Psoas muscle (tissue), 8 donors: Measurements from ENCODE around the gene FYB1. TPM values are rescaled to one million over a fixed set of nuclear protein-coding genes. Genes with fewer than 3 reads are reported as not detected.

Source experiments
- ATAC-seq, 4 donors: fragments of 200-7000 bp; cut with Tn5 transposase; one replicate each; pipeline ENCODE4 v1.9.1; 2020; ENCODE audit warnings: moderate library complexity in 3 of 4, mild to moderate bottlenecking in 2 of 4
- DNase-seq, 2 donors: peaks; one replicate each; pipeline ENCODE4 v3.0.0-alpha.2; 2020
- H3K27ac ChIP-seq: fragments of 200-600 bp; one replicate; pipeline ENCODE4 v1.8.0; 2022
- H3K27me3 ChIP-seq, 3 donors: fragments of 200-600 bp in 1 of 3; one replicate each; pipeline versions ENCODE4 v1.6.1 to v1.8.0; 2013 to 2022; ENCODE audit warnings: low read length in 2 of 3, mild to moderate bottlenecking in 2 of 3, moderate library complexity in 1 of 3; ENCODE audit not compliant: insufficient read depth in 3 of 3
- H3K36me3 ChIP-seq, 2 donors: fragments of 200-600 bp in 1 of 2; one replicate each; pipeline versions ENCODE4 v1.6.1 to v1.8.0; 2013 to 2022; ENCODE audit warnings: low read depth in 1 of 2, mild to moderate bottlenecking in 1 of 2, moderate library complexity in 1 of 2; ENCODE audit not compliant: insufficient read depth in 1 of 2
- H3K4me1 ChIP-seq: fragments of 200-600 bp; one replicate; pipeline ENCODE4 v1.8.0; 2022
- H3K4me3 ChIP-seq: fragments of 200-600 bp; one replicate; pipeline ENCODE4 v1.8.0; 2022; ENCODE audit warnings: mild to moderate bottlenecking
- H3K9me3 ChIP-seq: fragments of 200-600 bp; one replicate; pipeline ENCODE4 v1.8.0; 2022
- CTCF ChIP-seq: fragments of 200-600 bp; IDR thresholded peaks from one replicate; pipeline ENCODE4 v1.8.0; 2022; ENCODE audit warnings: antibody characterized with exemption
- WGBS, 3 donors: extraction: QIAGEN DNeasy Blood & Tissue Kit; methylation state at CpG; one replicate each; pipeline versions ENCODE4 v1.1.6 to v1.1.7; 2013; 5-methylcytosine and 5-hydroxymethylcytosine counted together
- intact Hi-C, 2 donors: fragments of 100-400 bp; cut with DNase I; formaldehyde crosslinking; loops; one replicate each; pipeline versions ENCODE4 v1.11.0 to v1.14.2; 2022
- polyA plus RNA-seq, 3 donors: library from polyadenylated mRNA; stranded (reverse); fragments of 200-250 nt; gene quantifications; one replicate each; pipeline ENCODE4 v1.2.3, GENCODE V29; 2013
- total RNA-seq, 4 donors: library from RNA; stranded (reverse); fragmentation: NEBNext Ultra II Directional in 2 of 4; extraction: Animal tissue kit (Norgen Biotek cat#: 25700) in 2 of 4; gene quantifications; one replicate each; pipeline versions ENCODE4 v1.2.1 to v1.2.4, GENCODE V29; 2021 to 2023
- donor health status: healthy with polysubstance abuse.
- donor health status: DM: no; HTN: no; CAD: no; lungs with moderate emphysema.
- donor health status: Bipolar disorder and iron deficiency.
- donor health status: healthy.
- donor health status: DM: yes; HTN: yes; CAD: no.
- donor health status: DM: no; HTN: no; CAD: no.
- donor health status: DM: no; HTN: no; CAD: no.
- donor health status: DM: yes; HTN: yes; CAD: no.

FYB1 gene
- total and polyA plus RNA-seq, 7 donors: 0.22 to 3.2 (median 1.3) TPM

GRCh38 chr5:39076101-39076756 lies 143.1 kb downstream of the FYB1 start:
- no peaks in the 10 kb centered on the region for H3K36me3 ChIP-seq
- TF ChIP-seq CTCF: no peak
- no peaks in the 10 kb centered on the region for H3K9me3 ChIP-seq
- WGBS, 3 donors: 76 to 91% (median 81%) methylated on average over 6 of the region's 6 CpGs
- ATAC-seq (no peak), DNase-seq (no peak)
- no peaks in the 10 kb centered on the region for H3K27me3 ChIP-seq
- intact Hi-C loops: loop anchor here in 1 of 2 donors (5.0 kb wide), 1 partner anchor 79 kb away; no protein-coding TSS in a partner anchor
- peak overlapping the region; percentile 93 for H3K27ac ChIP-seq
- peak overlapping the region; percentile 74 for H3K4me3 ChIP-seq
- H3K4me1 ChIP-seq: peaks cover 36% of the 10 kb centered on the region

- DNase-seq (peak; percentile 93 to 96), ATAC-seq (peak; percentile 88 to 96 (median 93))
- peaks cover 42% of the 10 kb centered on the region for H3K4me1 ChIP-seq
- H3K36me3 ChIP-seq: peaks cover 0 to under 1% of the 10 kb centered on the region in 2 donors
- peak within 1 kb of the TSS; percentile 74 for H3K4me3 ChIP-seq
- intact Hi-C loops: loop anchor here in 1 of 2 donors (2.0 kb wide), 1 partner anchor 59 kb away; no protein-coding TSS in a partner anchor
- peak; percentile 5 for TF ChIP-seq CTCF
- no peaks in the 10 kb centered on the region for H3K27me3 ChIP-seq
- H3K27ac ChIP-seq: peak within 1 kb of the TSS; percentile 93
- 0 to 1% (median 0%) methylated on average over 63 to 94 of the region's 94 CpGs for WGBS, 3 donors
- H3K9me3 ChIP-seq: no peaks in the 10 kb centered on the region
Measured at GRCh38 chr5:39074017-39074814, 145.1 kb downstream of the FYB1 start, which contains the start of gene RICTOR. RICTOR (minus strand) TSS chr5:39074399; CDS start chr5:39074377, 22 bp downstream.

GRCh38 chr5:39073767-39074016 lies 145.7 kb downstream of the FYB1 start:
- Histone ChIP-seq H3K36me3 (peaks cover 0 to 6% of the 10 kb centered on the region in 2 donors), H3K27ac (peak overlapping the region; percentile 93), H3K9me3 (no peaks in the 10 kb centered on the region), H3K4me1 (peaks cover 47% of the 10 kb centered on the region), H3K4me3 (peak overlapping the region; percentile 74), H3K27me3 (no peaks in the 10 kb centered on the region)
- DNase-seq (no peak), ATAC-seq (peak in 2 of 4 donors; percentile 66 to 80)
- TF ChIP-seq CTCF: no peak
- intact Hi-C loops: loop anchor here in 1 of 2 donors (2.0 kb wide), 1 partner anchor 59 kb away; no protein-coding TSS in a partner anchor
- WGBS, 3 donors: 0% methylated on average over 18 to 29 of the region's 29 CpGs

GRCh38 chr5:39072925-39073766 lies 146.2 kb downstream of the FYB1 start:
- peak; percentile 1 to 36 (median 8) for ATAC-seq
- no peaks in the 10 kb centered on the region for H3K9me3 ChIP-seq
- intact Hi-C loops: no loop called here
- H3K4me1 ChIP-seq: peaks cover 53% of the 10 kb centered on the region
- peak in 1 of 2 donors; percentile 57 for DNase-seq
- H3K4me3 ChIP-seq: peak overlapping the region; percentile 74
- WGBS, 3 donors: 1 to 2% (median 1%) methylated on average over 23 to 27 of the region's 27 CpGs
- H3K36me3 ChIP-seq: peaks cover 0 to 10% of the 10 kb centered on the region in 2 donors
- no peak for TF ChIP-seq CTCF
- H3K27ac ChIP-seq: peak overlapping the region; percentile 93
- H3K27me3 ChIP-seq: no peaks in the 10 kb centered on the region
